PC-3 (cell line): ENCODE results near the gene ZFAND6.

Experiments used
- CTCF ChIP-seq: fragments of 300-600 bp; sonication (generic); conservative IDR thresholded peaks from 2 replicates; pipeline ENCODE4 v1.5.1; 2017; ENCODE audit warnings: antibody characterized with exemption, low read depth, mild to moderate bottlenecking, low read length
- EZH2phosphoT487 ChIP-seq: fragments of 300-600 bp; sonication (generic); IDR thresholded peaks from 2 replicates; pipeline ENCODE4 v1.6.1; 2018; ENCODE audit warnings: mild to moderate bottlenecking, antibody characterized with exemption, low read length, borderline replicate concordance

GRCh38 chr15:80175436-80175835, 116.0 kb downstream of the ZFAND6 start:
- TF ChIP-seq CTCF (no peak), EZH2phosphoT487 (no peak)
